GM18511 (cell line): ENCODE results near the gene TRMT2A.

ENCODE experiments used
- ATAC-seq: cut with Tn5 transposase; IDR thresholded peaks from one replicate; pipeline ENCODE4 v1.9.1; 2021; ENCODE audit warnings: mild to moderate bottlenecking, moderate library complexity; ENCODE audit not compliant: unreplicated experiment

The TRMT2A gene

DNA sequence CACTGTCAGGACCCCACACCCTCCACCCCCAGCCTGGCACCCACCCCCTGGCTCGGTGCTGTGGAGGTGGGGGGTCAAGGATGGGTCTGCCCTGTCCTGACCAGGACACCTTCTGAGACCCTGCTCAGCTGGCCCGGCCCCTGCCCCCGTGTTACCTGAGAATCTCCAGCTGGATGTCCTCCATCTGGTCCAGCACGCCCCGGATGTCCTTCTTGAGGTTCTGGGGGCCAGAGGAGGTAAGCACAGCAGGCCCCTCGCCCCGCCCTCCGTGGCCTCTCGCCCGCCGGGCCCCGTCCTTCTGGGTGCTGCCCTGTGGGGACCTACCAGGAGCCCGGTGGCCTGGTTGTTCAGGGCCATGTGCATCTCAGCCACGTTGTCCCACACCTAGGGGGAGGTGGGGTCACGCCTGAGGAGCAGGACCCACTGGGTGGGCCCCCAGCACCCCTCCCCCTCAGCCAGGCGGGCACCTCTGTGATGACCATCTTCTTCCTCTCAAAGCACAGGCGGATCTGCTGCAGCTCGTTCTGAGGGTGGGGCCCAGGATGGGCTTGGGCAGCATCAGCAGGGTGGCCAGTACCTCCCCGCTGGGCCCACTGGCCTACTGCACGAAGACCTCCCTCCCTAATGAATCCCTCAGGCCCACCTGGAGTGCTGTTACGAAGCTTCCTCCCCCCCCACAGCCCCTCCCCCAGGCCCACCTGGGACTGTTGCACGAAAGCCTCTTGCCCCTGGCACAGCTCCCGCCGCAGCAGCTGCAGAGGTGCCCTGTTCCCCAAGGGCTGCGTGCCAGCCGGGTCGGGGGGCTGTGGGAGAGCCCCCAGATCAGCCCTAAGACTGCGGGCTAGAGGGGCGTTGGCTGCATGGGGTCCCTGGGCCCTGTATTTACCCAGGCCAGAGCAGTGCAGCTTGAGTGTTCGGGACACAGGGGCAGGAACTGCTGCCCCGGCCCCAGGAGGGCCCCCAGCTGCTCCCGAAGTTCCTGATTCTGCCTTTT is 32.5 kb upstream of the TRMT2A start:
- ATAC-seq, result no peak

DNA sequence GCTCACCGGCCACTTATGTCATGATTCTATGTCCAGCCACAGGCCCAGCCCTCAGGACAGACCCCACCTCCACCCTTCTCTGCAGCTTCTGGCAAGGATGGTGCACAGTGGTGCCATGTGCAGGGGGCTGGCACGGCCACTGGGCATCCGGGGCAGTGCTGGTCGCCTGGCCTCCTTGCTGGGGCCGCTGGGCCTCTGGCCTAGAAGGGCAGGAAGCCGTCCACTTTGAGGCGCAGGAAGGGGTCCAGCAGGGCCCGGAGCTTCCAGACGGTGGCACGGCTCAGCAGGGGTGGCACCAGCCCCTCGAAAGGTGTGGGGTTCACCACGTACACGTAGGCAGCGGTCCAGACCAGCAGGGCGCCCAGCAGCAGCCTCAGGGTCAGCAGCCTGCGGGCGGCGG is 31.4 kb upstream of the TRMT2A start:
- no peak for ATAC-seq

DNA sequence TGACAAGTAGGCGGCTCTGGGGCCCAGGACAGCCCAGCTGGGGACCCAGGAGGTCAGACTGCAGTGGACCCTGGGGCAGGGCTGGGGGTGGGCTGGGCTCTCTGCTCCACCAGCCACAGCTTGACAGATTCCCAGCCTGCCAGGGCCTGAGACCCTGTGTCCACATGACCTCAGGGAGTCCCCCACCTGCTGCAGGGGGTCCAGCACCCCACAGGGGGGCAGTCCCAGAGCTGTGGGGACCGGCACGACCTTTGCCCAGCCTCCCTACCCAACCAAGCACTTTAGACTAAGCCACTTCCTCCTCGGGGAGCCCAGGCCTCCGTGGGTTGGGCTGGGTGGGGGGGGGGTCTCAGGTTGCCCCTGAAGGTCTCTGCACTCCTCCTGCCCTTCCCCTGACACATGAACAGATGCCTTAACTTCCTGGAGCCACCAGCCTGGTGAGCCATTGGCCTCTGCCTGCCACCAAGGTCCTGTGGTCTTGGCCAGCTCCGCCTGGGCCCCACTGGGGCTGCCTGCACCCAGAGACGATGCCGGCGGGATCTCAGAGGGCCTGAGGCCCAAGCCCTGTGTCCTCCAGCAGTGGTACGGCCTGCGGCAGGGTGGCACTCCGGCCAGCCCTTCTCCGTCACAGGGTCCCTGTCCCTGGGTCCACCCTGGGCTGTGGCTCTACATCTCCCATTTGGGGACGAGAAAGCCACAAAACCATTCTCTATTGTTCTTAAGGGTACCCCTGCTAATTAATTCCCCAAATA is 30.4 kb upstream of the TRMT2A start:
- no peak for ATAC-seq

DNA sequence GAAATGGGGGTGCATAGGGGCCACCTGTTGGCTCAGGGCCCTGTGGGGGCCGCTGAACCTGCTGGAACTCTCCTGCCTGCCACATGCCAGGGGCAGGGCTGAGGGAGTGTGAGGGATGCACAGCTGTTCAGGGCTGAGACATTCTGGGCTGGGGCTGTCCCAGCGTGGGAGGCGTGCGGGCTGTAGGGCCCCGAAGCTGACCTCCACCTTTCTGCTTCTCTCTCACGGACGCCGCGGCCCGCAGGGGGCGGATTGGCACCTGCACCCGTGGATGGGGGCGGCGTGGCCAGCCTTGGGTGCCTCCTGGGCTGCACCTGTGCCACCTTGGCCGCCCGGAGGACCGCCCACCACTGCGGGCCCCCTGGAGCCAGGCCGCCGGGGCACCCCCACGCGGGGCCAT is 29.8 kb upstream of the TRMT2A start:
- no peak for ATAC-seq

GRCh38 chr22:20145832-20146223 is 28.8 kb upstream of the TRMT2A start:
- ATAC-seq, result no peak

GRCh38 chr22:20145206-20145831 is 28.3 kb upstream of the TRMT2A start:
- no peak for ATAC-seq

DNA sequence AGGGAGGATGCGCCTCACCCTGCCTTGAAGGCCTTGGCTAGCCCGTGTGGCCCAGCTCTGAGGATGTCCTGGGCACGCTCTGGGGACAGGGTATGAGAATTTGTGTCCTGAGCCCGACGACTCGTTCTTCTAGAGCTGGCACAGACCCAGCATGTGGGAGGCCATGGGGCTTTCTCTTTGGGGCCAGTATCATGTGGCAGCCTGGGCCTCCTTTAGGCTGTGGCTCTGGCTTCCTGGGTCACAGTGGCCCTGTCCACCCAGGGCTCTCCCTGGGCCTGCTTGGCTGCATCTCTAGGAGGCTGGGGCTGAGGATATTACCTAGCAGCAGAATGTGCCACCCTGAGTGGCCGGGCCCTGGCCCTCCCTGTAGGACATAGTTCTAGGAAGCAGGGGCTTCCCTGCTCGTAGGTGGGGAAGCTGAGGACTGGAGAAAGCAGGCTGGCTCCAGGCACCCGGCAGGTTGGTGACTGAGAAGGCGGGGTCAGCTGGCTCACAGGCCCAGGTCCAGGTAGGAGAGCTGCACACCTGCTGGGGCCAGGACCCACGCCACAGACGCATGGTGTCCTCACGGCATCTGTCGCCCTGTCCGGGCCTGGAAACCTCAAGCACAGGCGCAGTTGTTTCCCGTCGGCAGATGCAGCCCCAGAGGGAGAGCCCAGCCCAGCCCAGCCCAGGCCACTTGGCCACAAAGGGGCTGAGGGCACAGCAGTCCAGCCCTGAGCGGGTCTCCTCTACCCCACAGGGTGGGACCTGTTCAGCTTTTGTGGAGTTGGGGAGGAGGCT is 27.0 kb upstream of the TRMT2A start:
- no peak for ATAC-seq

DNA sequence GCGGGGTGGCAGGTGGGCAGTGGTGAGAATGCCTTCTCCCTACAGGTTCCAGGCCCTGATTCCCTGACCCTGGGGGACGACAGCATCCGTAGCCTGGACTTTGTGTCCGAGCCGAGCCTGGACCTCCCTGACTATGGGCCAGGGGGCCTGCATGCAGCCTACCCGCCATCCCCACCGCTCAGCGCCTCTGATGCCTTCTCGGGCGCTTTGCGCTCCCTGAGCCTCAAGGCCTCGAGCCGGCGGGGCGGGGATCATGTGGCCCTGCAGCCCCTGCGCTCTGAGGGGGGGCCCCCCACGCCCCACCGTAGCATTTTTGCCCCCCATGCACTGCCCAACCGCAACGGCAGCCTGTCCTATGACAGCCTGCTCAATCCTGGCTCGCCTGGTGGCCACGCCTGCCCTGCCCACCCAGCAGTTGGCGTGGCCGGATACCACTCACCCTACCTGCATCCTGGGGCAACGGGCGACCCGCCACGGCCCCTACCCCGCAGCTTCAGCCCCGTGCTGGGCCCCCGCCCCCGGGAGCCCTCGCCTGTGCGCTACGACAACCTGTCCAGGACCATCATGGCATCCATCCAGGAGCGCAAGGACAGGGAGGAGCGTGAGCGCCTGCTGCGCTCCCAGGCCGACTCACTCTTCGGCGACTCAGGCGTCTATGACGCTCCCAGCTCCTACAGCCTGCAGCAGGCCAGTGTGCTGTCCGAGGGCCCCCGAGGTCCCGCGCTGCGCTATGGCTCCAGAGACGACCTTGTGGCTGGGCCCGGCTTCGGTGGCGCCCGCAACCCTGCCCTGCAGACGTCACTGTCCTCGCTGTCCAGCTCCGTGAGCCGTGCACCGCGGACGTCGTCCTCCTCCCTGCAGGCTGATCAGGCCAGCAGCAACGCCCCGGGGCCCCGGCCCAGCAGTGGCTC is 25.9 kb upstream of the TRMT2A start:
- ATAC-seq, result no peak

- no peak for ATAC-seq
These were observed 24.4 kb upstream of the TRMT2A start for GRCh38 chr22:20141186-20142077.

DNA sequence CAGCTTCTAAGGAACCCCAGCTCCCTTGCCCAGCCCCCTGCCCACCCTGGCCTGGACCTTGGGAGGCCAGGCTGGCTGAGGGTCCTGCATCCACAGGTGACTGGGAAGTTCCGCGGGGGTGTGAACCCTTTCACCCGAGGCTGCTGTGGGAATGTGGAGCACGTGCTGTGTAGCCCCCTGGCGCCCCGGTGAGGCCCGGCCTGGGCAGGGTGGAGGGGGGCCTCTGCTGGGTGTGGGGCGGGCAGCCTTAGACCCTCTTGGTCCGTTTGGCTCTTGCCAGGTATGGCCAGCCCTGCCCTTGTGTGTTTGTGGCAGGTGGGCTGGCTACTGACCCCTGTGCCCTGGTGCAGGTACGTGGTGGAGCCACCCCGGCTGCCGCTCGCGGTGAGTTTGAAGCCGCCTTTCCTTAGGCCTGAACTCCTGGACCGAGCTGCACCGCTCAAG is 23.5 kb upstream of the TRMT2A start:
- ATAC-seq, result no peak

GRCh38 chr22:20140107-20140445 is 23.1 kb upstream of the TRMT2A start:
- no peak for ATAC-seq

GRCh38 chr22:20139391-20140106 is 22.5 kb upstream of the TRMT2A start:
- no peak for ATAC-seq

DNA sequence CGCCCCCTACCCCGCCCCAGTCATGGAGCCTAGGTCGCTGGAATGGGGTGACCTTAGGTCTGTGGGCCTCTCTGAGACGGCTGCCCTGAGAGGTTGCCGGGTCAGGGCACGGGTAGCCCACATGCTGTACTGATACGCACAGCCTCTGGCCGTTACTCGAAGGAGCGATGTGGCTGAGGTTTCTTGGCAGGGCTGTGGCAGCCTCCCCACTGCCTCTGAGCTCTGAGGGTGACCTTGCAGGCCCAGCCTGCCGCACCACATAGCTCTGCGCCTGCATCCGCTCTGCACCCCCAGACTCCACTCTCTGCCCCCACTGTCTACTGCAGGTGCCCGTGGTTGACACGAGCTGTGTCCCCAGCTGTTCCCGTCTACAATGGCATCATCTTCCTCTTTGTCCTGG is 21.8 kb upstream of the TRMT2A start:
- no peak for ATAC-seq

GRCh38 chr22:20138417-20138738 is 21.4 kb upstream of the TRMT2A start:
- ATAC-seq, result no peak

GRCh38 chr22:20137671-20138416 is 20.8 kb upstream of the TRMT2A start:
- ATAC-seq, result no peak

DNA sequence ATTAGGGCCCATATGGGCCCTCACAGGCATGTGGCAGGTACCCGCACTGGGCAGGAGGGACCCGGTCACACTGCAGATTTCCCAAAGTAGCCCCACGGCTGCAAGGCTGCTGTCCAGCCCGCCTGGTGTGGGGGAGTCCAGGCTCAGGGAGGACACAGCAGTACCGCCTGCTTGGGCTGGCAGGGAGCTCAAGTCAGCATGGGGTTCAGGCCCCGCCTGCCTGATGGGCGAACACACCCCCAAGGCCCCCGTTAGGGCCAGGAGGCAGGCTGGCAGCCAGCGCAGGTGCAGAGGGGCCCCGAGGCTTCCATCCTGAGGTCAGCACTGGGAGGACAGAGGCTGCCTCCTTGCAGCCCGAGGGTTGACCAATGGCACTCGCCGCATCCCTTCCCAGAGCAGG is 20.1 kb upstream of the TRMT2A start:
- no peak for ATAC-seq

- ATAC-seq, result no peak
These were observed 19.5 kb upstream of the TRMT2A start for GRCh38 chr22:20136603-20136873.
